ENCODE data around the gene KRTAP10-4.
"Not testable (repeated sequence)": the region's sequence is repeated elsewhere in the genome, so short reads cannot be mapped to it uniquely, and the experiment has no call there.

The KRTAP10-4 gene, protein sequence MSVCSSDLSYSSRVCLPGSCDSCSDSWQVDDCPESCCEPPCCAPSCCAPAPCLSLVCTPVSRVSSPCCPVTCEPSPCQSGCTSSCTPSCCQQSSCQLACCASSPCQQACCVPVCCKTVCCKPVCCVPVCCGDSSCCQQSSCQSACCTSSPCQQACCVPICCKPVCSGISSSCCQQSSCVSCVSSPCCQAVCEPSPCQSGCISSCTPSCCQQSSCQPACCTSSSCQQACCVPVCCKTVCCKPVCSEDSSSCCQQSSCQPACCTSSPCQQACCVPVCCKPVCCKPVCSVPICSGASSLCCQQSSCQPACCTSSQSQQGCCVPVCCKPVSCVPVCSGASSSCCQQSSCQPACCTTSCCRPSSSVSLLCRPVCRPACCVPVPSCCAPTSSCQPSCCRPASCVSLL

DNA sequence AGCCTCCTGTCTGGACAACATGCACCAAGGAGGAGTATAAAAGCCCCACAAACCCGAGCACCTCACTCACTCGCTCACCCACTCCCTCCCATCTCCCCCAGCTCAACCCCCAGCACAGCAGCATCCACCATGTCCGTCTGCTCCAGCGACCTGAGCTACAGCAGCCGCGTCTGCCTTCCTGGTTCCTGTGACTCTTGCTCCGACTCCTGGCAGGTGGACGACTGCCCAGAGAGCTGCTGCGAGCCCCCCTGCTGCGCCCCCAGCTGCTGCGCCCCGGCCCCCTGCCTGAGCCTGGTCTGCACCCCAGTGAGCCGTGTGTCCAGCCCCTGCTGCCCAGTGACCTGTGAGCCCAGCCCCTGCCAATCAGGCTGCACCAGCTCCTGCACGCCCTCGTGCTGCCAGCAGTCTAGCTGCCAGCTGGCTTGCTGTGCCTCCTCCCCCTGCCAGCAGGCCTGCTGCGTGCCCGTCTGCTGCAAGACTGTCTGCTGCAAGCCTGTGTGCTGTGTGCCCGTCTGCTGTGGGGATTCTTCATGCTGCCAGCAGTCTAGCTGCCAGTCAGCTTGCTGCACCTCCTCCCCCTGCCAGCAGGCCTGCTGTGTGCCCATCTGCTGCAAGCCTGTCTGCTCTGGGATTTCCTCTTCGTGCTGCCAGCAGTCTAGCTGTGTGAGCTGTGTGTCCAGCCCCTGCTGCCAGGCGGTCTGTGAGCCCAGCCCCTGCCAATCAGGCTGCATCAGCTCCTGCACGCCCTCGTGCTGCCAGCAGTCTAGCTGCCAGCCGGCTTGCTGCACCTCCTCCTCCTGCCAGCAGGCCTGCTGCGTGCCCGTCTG is at the start of gene KRTAP10-4:
Gene KRTAP10-4, plus strand, starts transcription at position 100 of the 827 bp plus-strand sequence. Its CDS starts 30 bp downstream, at position 130.
- DNase-seq, result not testable (repeated sequence)

DNA sequence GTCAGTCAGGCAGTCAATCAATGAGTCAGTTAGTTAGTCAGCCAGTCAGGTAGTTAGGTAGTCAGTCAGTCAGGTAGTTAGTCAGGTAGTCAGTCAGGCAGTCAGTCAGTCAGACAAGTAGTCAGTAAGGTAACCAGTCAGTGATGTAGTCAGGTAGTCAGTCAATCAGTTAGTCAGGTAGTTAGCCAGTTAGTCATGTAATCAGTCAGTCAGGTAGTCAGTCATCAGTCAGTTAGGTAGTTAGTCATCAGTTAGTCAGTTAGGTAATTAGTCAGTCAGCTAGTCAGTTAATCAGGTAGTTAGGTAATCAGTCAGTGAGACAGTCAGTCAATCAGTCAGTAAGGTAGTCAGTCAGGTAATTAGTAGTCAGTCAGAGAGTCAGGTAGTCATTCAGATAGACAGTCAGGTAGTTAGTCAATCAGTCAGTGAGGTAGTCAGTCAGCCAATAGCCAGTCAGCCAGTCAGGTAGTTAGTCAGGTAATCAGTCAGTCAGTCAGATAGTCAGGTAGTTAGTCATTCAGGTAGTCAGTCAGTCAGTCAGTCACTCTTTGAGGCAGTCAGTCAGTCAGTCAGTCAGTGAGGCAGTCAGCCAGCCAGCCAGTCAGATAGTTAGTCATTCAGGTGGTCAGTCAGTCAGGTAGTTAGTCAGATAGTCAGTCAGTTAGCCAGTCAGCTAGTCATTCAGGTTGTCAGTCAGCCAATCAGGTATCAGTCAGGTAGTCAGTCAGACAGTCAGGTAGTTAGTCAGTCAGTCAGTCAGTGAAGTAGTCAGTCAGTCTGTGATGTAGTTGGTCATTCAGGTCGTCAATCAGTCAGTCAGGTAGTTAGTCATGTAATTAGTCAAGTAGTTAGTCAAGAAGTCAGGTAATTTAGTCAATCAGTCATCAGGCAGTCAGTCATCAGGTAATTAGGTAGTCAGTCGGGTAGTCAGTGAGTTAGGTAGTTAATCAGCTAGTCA is 48.8 kb upstream of the KRTAP10-4 start:
- no peak for DNase-seq

DNA sequence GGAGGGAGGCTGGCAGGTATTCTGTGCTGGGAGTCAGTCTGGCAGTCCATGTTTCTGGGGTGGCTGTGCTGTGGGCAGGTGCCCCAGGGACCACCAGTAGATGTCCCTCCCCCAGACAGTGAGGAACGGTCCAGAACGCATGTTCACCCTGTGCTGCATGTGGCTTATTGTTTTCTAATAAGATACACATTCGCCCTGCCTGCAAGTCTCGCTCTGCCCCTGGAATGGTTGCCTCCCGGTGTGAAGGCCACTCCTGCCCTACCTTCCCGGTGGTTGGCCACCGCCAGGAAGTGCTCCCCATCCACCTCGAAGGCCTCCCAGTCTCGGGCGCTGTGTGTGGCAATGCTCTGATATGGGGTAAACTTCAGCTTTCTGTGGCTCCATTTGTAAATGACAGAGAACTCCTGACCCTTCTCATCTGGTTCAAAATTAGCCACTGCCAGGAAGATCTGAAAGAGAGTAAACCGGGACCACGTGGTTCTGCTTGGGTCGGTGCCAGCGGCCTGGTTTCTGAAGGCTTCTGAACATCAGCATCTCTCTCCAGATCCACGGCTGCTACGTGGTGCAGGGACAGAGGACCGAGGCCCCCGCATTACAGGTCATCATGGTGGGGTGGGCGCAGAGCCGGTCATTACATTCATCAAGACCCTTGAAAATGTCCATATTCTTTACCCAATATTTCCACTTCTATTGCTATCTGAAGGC is 48.0 kb upstream of the KRTAP10-4 start:
- DNase-seq, result no peak

DNA sequence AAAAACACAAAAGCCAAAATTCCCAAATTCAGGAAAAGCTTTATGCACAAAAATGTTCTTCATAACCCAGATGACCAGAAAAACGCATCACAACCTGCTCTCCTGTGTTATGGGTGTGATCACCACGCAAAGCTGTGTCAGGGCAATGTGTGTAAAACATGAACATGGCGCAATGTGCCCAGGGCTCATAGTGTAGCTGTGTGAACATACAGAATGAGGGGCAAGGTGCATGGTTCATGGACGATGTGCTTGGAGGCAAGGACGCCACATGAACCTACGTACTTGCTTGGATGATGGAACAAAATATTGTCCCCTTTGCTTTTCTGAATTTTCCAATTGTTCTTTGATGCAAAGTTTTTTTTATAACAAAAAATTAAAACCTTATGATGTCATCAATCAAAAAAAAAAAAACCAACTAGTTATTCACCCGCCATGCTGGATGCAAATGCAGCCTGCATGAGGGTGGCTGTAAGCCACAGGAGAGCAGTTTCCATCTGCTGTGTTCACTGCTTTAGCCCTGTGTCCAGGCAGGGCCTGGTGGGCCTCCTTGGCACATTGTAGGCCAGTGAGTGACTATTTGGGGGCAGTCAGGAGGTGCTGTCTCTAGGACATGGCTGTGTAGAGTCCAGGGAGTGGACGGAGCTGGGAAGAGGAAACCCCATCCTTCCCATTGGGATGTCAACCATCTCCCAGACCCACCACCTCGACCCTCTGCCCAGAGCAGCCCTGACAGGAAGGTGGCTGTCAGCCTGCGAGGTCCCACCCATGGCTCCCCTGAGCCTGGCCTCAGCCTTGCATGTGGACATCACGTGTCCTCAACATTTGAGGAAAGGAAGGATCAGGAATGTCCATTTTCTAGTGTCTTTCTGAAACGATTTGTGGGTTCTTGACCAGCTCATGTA is 47.2 kb upstream of the KRTAP10-4 start:
- DNase-seq, result no peak

DNA sequence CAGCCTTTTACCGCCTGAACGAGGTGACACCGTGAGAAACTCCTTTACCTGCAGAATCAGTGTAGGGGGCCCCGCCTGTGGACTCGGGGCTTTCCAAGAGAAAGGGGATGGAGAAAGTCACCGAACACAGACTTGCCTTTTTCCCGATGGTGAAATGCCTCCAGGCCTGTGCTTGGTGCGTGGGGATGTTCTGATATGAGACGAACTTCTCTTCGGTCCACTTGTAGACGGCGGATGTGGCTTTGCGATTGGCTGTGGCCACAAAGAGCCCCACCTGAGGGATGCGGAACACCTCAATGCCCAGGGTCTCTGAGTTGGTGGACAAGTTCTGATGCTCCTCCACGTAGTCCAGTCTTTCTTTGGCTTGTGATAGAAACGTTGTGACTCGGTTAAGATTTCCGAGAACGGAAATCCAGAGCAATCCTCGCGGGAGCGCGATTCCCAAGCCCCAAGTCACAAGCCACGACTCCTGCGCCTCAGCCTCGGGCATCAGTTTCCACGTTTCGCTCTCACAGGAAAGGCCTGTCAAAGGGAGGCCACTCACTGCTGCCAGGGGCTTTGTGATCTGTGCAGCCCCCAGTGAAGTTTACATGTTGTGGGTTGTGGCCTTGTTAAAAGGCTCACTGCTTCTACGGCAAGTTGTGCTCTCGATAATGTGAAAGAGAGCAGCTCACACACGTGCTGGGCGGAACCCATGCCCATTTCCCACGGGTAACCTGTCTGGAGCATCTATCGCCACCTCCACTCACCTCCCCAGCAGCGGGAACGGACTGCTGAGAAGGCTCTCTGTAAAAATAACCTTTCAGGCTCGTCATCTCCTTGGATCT is 46.2 kb upstream of the KRTAP10-4 start:
- no peak for DNase-seq

DNA sequence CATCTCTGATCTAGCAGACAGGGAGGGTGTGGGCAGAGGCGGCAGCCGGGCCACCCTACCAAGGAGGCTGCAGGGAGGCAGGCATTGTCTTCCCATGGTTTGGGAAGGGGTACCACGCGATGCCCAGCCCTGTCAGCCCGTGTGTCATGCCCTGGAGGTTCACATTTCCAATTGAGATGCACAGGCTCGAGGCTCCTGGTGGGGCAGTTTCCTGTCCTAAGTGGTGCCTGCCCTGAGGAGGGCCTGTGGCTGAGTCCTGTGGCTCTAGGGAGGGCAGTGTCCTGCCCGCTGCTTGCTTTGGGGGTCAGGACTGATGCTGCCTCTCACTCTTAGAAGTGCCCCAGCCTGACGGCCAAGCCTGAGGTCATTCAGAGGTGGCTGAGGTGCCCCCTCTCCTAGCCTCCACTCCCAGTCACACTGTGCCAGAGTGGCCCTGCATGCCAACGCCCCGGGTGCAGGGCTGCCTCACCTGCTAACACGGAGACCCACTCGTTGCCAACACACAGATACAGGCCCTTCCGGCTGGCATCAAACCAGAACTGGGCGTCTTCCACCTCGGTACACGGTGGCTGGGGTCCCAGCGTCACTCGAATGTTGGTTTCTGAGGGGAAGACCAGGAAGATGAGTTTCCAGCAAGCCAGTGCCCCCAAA is 45.4 kb upstream of the KRTAP10-4 start:
- DNase-seq, result no peak

DNA sequence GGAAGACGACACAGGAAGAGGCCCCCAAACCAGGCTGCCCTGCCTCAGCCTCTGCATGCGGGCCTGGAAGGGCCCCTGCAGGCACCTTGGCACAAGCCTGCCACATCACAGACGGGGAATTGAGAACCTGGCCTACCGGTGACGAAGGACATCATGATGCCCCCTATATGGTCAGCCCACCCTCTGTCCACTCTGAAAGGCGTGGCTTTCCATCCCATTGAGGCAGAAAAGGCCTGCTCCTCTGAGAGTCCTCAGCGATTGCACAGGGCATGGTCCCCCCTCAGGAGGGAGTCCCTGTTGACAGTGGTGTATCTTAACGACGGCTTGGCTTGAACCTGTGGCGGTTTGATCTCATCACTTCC is 44.9 kb upstream of the KRTAP10-4 start:
- no peak for DNase-seq

DNA sequence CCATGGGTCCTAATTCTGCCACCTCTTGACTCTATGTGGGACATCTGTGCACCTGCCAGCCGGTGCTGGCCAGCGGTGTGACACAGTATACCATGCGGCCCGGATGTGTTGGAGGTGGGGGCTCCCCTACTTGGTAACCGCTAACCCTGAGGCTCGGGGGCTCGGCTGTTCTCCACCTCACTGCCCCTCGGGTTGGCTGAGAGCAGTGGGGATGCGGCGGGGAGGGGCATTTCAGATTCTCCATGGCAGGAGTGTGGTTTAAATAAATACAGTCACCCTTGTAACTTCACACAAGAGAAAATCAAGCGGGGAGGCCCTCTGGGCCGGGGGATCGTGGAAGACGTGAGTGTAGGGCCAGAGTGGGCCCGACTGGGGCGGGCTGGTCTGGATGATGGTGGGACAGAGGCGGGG is 44.5 kb upstream of the KRTAP10-4 start:
- no peak for DNase-seq

DNA sequence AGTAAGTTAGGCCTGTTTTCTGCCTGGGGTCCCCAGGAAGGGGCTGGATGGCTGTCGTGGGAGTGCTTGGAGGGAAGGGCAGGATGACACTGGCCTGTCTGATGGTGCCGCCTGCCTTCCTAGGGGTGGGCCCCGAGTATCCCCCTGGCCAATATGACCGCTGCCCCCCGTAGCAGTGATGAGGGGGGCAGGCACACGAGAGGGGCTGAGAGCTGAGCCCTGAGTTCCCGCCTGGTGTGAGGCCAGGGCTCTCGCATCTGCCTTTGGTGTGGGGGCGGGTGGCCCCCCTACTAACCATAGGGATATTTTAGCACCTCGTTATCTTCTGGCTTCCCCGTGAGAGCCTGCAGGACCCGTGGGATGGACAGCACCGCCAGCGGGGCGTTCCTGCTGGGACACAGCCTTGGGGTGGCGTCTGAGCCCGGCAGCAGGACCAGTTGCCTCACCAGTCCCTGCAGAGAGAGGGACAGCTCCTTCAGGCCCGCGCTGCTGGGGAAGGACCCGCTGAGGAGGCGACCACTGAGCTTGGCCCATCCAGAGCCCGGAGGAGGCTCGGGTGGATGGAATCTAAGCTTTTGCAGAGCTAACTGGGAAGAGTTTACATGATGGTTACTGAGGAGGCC is 43.9 kb upstream of the KRTAP10-4 start:
- no peak for DNase-seq

DNA sequence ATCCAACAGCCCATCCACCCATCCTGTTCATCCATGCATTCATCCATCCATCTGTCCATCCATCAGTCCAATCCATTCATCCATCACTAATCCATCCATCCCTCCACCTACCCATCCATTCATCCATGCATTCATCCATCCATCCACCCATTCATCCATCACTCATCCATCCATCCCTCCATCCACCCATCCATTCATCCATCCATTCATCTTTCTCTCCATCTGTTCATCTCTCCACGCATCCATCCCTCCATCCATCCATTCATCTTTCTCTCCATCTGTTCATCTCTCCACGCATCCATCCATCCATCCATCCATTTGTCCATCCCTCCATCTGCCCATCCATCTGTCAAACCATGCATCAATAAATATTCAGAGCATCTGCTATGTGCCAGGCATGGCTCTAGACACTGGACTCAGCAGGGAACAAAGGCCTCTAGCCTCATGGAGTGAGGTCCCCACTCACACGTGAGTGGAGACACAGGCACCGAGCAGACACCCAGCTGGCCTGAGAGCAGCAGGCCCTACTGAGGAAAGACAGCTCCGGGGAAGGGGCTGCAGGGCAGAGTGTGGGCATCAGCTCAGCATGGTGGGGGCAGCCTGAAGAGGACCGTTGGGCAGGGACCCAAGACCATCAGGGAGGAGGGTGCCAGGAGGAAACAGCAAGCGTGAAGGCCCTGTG is 43.2 kb upstream of the KRTAP10-4 start:
- no peak for DNase-seq

DNA sequence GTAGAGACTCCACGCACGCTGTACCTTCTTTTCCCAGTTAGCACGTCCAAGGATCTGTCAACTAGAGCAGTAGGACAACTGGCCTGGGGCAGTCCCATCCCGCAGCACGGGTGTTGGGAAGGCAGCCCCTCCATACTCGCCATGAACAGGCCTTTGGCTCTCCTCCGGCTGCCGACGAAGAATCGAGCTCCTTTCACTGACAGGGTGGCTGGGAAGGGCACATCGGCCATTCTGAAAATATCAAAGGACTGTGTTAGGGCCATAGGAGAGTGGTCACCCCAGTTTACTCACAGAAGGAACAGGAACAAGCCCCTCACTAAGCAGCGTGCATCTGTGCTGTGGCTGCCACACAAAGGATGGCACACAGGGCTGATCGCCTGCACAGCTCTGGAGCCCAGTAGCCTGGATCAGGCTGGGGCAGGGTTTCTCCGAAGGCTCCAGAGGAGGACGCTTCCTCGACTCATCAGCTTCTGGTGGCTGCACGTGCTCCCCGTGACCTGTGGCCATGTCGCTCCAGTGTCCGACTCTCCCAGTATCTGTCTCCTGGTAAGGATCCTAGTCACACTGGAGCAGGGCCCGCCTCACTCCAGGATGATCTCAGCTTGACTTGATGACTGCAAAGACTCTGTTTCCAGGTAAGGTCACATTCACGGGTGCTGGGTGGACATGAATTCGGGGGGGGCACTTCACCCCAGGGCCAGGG is 42.5 kb upstream of the KRTAP10-4 start:
- DNase-seq, result no peak

DNA sequence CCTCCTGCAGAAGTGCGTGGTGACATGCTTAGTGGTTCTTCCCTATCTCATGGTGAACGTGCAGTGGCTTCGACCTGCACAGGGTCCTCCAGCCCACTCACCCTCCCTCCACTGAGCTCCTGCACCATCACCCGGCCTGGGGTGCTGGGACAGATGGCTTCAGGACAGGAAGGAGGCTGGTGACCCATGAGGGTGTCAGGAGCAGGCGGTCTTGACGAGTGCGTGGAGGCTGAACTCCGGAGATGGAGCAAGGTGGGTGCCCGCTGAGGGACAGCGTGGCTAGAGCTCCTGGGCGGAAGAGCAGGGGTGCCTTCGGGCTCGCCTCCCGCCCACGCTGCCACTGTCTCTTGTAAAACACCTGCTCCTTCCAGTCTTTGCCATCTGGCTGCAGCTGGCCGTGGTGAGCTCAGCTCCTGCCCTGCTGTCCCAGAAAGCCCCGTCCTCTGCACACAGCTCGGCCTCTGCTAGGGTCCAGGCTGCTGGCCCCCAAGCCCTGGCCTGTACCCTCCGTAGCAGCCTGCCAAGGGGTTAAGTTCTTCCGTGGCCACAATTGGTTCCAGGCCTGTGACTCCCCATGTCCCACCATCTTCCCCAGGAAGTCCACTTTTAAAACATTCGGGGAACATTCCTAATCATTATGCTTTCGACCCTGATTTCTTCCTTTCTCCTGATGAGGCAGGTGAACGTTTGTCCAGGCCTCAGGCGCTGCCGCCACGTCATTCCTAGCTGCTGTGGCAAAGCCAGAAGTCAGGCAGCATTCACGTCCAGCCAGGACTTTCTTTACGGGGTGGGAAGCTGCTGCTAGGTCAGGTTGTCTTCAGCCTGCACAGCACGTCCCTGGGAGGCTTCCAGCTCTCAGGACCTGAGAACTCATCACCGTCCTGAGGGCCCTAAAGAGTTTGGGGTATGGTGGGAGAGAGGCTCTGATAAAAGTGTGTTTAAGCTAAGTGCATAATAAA is 41.6 kb upstream of the KRTAP10-4 start:
- DNase-seq, result no peak

DNA sequence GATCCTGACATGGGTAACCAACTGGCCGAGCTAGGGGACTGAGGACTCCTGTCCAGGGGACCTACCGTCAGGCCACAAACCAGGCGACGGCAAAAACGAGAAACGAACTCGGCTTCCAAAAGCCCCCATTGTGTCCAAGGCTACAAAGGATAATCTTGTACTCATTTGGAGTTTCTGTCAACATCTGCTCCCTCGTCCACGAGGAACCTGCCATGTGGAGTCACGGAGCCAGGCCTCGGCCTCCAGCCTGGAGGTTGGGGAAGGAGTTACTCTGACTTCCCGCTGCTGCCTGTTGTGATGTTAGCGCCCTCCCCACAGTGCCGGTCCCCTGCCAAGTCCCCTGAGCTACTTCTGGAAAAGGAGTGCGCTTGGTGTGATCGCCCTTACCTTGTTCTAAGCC is 40.8 kb upstream of the KRTAP10-4 start:
- DNase-seq, result no peak

DNA sequence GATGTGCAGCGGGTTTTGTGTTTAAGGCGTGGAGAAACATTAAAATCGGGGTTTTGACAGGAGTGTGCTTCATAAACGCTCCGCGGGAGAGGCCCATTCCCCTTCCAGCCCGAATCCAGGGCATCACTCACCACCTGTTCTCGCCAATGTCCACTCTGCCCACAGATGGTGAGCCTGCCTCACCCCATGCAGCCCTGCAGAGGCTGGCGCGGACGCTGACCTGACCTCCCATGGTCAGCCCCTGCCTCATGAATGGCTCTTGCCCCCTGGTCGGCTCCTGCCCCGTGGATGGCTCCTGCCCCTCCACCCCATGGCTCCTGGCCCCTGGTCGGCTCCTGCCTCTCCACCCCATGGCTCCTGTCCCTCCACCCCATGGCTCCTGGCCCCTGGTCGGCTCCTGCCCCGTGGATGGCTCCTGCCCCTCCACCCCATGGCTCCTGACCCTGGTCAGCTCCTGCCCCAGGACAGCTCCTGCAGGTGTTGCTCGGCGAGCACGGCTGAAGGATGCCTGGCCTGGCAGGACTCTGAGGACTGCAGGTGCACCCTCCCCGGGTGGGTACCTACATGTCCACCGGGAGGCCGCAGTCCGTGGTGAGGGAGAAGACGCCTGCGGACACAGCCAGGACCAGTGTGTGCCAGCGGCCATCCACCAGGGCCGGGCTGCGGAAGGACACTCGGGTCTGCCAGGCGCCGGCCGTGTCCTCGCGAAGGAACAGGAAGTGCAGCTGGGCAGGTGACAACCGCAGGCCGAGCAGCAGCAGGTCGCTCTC is 40.2 kb upstream of the KRTAP10-4 start:
- no peak for DNase-seq

DNA sequence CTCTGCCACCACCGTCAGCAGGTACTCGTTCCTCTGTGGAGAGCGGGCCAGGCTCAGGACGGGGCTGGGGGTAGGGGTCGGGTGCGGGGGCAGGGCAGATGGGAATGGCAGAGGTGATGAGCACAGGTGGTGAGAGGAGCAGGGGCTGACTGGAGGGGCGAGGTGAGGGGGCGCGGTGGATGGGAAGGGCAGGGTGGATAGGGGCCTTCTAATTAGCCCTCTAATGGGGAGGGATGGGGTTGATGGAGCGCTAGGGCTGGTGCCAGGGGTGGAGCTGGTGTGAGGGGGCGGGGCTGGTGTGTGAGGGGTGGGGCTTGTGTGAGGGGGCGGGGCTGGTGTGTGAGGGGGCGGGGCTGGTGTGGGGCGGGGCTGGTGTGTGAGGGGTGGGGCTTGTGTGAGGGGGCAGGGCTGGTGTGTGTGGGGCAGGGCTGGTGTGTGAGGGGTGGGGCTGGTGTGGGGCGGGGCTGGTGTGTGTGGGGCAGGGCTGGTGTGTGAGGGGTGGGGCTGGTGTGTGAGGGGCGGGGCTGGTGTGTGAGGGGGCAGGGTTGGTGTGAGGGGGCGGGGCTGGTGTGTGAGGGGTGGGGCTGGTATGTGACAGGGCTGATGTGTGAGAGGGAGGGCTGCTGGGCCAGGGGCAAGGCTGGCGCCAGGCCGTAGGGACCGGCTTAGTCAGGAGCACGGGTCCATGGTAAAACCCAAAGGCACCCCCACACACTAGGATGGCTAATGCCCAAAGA is 39.5 kb upstream of the KRTAP10-4 start:
- DNase-seq, result no peak

All from OCI-M1 (cell line).